Activated CD8-positive, alpha-beta memory T cell treated with anti-CD3 and anti-CD28 coated beads, Interleukin-2, amount 50 U/mL, for 24 hours (primary cell): ENCODE results near the gene MT1A.
"Not testable (repeated sequence)": the region's sequence is repeated elsewhere in the genome, so short reads cannot be mapped to it uniquely, and the experiment has no call there.

ENCODE experiments used
- DNase-seq: peaks from one replicate; pipeline ENCODE4 v3.0.0-alpha.2; 2020; ENCODE audit errors: extremely low read depth

MT1A gene

DNA sequence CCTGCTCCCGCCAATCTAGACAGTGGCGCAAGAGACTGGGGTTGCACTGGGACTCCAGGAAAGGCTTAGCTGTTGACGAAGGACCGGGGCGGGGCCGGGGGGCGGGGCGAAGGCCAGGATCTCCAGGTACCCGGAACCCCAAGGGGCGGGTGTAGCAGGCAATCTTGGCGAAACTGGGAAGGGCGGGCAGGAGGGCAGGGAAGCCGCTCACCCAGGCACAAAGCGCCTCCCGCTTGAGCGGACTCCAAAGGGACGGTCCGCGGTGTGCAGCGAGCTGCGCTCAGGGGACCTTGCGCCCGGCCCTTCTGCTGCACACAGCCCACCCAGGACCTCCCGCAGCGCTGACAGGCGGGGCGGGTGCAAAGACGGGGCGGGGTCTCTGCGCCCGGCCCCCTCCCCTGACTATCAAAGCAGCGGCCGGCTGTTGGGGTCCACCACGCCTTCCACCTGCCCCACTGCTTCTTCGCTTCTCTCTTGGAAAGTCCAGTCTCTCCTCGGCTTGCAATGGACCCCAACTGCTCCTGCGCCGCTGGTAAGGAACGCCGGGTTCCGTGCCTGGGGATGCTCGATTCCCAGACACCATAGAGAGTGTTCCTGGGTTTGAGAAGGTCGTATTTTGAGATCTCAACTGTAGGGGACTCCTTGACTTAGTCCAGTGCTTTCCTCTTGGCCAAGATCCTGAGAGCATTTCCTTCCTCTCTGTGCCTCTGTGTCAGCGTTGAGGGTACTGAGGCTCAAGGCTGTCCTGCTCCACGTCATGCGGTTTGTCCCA is 19.3 kb downstream of the MT1A start, which contains the start of gene MT1F:
Gene MT1F (plus strand): TSS at position 405 of the 772 bp plus-strand sequence. CDS start 100 bp downstream, at position 505.
- DNase-seq: peak; percentile 37

DNA sequence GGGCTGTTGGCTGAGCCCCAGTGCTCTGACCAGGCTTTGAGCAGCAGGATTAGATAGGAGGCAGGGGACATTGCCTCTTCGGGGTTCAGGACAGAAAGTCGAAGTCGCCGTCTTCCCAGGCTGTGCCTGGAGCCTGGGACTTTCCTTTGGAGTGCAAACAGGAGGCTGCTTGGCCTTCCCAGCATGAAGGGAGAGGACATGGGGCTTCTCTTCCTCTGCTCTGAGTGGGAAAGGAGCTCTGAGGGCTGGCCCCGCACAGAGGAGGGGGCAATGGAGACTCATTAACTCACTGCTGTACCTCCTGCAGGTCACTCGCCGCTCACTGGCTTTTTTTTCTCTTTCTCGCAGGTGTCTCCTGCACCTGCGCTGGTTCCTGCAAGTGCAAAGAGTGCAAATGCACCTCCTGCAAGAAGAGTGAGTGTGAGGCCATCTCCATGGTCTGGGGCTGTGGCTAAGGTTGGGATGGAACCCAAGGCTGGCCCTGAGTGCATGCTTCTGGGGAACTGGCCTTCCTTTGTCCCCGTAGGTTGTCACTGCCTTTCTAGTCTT is 19.9 kb downstream of the MT1A start:
- no peak for DNase-seq

DNA sequence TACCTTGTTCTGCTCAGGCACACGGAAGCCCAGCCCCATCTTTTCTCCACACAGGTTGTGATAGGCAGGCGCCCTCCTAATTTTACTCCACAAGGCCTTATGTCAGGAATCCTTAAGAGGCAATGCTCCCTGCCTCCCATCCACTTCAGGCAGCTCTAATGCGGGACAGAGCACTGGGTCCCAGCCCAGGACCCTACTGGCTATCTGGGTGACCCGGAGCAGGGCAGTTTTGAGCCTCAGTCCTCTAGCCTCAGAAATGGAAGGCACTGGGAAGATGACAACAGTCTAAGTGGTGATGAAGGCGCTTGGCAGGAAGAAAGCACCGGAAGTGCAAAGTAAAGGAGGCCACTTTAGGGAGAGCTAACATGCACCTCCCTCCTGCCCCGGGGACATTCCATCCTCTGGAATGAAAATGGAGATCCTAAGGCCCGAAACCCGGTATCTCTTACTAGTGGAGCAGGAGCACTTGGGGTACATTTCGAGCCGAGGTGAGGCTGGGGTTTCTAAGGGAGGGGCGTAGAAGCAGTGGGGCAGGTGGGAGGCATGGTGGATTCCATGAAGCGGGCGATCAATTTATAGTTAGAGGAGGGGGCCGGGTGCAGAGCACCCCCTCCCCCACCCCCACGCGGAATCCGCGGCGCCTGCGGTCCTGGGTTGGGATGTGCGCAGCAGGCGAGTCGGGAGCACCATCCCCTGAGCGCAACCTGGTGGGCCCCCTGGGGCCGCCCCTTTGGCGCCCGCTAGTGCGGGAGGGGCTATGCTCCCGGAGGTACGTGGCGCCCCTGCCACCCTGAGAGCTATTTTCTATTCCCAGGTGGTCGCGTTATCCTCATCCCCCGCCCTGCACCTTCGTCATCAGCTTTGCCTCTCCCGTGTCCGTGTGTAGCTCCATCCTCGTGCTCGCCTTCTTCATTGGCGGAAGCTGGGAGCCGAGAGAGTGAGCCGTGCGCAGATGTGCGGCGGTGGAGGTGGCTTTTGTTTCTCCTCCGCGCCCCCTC is 24.2 kb downstream of the MT1A start:
- DNase-seq: no peak

DNA sequence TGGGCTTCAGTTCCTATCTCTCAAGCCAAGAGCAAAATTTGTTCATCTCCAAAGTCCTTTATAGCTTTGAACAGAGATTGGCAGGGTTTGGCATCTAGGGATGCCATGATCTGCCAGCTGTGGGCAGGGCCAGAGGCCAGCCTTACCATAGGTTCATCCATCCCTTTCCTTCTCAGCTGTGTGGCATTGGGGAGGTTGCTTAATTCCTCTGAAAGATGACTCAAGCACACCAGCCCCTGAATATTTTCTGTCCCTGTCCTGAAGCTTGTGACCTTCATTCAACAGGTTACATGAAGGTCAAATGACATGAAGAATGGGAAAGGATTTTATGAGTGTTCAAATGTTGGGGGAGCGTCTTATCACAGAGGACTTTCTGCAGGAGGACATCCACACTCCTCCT is 26.0 kb downstream of the MT1A start:
- no peak for DNase-seq

DNA sequence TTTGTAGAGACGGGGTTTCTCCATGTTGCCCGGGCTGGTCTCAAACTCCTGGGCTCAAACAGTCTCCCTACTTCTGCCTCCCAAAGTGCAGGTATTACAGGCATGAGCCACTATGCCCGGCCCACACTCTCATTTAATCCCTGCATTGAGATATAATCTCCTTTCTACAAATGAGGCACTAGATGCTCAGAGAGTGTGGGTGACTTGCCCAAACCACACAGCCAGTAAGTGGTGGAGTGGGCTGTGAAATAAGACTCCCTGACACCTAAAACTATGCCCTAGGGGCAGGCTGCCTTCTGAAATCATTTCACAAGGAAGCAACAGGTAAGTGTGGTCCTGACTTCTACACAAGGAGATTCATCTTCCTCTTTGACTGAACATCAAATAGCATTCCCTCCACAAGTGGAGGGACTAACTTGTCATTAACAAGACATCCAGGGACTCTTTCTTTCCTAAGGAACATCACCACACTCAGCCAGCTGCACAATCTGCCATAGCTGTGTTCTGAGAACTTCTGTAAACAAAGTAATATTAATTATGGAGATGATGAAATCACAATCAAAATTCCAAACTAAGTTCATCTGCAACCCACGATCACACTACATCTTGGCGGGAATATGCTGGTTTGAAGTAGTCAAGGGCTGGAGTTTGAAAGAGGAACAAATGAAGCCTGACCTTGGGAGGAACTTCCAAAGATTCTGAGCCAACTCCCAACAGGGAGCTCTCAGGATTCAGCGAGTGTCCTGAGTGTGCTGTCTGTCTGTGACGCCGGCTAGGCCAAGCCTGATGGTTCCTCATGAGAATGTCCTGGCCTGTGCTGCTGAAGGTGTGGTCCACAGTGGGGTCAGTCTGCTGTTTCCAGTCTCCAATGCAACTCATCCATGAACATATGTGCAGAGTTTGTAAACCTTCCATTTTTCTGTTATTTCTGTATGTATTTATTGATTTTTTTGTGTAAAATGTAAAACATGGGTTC is 27.1 kb downstream of the MT1A start:
- not testable (repeated sequence) for DNase-seq

DNA sequence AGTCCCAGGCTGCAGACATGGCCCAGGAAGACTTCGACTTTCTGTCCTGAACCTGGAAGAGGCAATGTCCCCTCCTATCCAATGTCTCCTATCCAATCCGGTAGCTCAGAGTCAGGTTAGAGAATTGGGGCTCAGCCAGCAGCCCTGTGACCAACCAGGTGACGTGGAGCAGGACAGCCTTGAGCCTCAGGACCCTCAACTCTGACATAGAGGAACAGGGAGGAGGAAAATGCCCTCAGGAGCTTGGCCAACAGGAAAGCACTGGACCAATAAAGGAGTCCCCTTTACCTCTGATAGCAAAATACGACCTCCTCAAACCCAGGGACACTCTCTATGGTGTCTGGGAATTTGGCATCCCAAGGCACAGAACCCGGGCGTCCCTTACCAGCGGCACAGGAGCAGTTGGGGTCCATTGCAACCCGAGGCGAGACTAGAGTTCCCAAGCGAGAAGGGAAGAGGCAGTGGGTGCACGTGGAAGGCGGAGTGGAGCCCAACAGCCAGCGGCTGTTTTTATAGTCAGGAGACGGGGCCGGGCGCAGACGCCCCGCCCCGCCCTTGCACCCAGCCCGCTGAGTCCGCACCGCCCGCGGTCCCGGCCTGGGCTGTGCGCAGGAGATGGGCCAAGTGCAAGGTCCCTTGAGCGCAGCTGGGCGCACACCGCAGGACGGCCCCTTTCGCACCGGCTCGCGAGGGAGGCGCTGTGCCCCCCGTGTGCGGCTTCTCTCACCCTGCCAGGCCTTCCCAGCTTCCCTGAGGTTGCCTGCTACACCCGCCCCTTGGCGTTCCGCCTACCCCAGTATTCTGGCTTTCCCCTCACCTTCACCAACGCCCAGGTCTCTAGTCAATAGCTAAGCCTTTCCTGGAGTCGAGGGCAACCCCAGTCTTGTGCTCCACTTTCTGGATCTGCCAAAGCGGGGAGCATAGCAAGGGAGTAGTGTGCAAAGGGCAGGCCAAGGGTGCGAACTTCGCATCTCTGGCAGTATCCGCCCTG is 29.4 kb downstream of the MT1A start, which contains the start of gene MT1G:
Gene MT1G (minus strand): TSS at position 485 of the 991 bp plus-strand sequence. CDS start 72 bp downstream, at position 413.
- DNase-seq: no peak

DNA sequence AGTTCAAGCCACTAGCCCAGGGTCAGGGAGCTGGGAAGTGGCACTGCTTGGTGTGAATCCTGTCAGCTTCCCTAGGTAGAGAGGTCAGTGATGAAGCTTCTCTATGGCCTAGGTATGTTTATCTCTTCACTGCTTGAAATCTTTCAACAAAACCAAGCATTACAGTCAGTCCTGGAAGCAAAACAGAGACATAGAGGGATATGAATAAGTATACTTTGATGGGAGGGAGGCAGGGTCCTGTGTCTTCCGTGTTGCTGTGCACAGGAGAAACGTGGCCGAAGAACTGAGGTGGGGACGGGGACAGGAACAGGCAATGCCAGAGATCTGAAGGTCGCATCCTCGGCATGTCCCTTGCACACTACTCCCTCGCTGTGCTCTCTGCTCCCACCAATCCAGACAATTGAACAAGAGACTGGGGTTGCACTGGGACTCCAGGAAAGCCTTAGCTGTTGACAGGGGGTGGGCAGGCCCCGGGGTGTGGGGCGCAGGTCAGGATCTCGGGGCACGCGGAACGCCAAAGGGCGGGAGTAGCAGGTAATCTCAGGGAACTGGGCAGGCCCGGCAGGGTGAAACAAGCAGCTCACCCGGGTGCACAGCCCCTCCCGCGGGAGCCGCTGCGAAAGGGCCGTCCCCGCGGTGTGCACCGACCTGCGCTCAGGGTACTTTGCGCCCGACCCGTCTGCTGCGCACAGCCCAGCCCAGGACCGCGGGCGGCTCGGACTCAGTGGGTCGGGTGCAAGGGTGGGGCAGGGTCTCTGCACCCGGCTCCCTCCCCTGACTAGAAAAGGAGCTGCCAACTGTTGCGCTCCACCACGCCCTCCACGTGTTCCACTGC is 30.8 kb downstream of the MT1A start, which contains the start of gene MT1H:
Gene MT1H (plus strand): TSS at position 810 of the 835 bp plus-strand sequence. CDS start 71 bp downstream, outside the sequence.
- DNase-seq: no peak

DNA sequence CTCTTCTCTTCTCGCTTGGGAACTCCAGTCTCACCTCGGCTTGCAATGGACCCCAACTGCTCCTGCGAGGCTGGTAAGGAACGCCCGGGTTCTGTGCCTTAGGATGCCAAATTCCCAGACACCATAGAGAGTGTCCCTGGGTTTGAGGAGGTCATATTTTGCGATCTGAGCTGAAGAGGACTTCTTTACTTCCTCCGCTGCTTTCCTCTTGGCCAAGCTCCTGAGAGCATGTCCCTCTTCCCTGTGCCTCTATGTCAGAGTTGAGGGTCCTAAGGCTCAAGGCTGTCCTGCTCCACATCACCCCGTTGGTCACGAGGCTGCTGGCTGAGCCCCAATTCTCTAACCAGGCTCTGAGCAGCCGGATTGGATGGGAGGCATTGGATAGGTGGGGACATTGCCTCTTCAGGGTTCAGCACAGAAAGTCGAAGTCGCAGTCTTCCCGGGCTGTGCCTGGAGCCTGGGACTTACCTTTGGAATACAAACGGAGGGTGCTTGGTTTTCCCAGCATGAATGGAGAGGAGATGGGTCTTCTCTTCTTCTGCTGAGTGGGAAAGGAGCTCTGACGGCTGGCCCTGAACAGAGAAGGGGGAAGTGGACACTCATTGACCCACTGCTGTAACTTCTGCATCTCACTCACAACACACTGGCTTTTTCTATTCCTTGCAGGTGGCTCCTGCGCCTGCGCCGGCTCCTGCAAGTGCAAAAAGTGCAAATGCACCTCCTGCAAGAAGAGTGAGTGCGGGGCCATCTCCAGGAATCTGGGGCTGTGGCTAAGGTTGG is 31.6 kb downstream of the MT1A start:
- no peak for DNase-seq

DNA sequence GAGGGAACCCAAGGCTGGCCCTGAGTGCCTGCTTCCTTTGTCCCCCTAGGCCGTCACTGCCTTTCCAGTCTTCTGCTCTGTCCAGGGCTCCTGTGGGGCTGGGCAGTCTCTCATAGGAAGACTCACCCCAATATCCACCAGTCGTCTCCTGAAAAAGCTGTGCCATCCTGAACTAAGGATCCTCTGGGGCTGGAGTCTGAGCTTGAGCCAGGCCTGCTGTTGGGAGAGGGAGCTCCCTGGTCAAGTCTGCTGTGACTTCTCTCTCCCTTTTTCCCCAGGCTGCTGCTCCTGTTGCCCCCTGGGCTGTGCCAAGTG is 32.1 kb downstream of the MT1A start:
- no peak for DNase-seq

DNA sequence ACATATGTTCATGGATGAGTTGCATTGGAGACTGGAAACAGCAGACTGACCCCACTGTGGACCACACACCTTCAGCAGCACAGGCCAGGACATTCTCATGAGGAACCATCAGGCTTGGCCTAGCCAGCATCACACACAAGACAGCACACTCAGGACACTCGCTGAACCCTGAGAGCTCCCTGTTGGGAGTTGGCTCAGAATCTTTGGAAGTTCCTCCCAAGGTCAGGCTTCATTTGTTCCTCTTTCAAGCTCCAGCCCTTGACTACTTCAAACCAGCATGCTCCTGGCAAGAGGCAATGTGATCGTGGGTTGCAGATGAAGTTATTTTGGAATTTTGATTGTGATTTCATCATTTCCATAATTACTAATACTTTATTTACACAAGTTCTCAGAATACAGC is 33.2 kb downstream of the MT1A start:
- DNase-seq: not testable (repeated sequence)

DNA sequence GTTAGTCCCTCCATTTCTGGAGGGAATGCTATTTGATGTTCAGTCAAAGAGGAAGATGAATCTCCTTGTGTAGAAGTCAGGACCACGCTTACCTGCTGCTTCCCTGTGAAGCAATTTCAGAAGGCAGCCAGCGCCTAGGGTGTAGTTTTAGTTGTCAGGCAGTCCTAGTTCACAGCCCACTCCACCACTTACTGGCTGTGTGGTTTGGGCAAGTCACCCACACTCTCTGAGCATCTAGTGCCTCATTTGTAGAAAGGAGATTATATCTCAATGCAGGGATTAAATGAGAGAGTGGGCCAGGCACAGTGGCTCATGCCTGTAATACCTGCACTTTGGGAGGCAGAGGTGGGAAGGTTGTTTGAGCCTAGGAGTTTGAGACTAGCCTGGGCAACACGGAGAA is 33.7 kb downstream of the MT1A start:
- not testable (repeated sequence) for DNase-seq

DNA sequence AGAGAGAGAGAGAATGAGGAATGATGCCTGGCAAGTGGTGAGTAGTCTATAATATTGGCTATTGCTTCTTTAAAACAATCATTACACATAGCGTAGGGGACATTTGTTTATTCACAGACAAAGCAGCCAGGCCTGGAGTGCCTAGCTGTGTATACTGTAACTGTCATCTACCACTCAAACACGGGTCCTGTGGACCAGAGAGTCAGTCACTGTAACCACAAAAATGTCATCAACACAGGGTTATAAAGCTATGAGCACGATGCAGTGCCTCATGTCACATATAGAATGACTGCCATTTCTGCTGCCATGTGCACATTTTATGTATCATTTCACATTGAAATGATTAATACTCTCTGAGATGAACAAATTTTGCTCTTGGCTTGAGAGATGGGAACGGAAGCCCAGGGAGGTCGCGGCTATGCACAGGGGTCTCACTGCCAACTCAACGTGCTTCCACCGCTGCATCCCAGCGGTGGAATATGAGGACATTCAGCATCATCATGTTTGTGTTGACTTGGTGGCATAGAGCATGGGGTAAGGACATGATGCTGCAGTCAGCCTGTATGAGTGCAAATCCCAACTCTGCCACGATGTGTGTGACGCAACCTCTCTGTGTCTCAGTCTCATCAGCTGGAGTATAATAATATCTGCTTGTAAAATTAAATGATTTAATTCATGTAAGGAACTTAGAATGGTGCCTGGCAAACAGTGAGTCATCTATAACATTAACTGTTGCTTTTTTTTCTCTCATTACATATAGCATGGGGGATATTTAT is 34.5 kb downstream of the MT1A start:
- no peak for DNase-seq

DNA sequence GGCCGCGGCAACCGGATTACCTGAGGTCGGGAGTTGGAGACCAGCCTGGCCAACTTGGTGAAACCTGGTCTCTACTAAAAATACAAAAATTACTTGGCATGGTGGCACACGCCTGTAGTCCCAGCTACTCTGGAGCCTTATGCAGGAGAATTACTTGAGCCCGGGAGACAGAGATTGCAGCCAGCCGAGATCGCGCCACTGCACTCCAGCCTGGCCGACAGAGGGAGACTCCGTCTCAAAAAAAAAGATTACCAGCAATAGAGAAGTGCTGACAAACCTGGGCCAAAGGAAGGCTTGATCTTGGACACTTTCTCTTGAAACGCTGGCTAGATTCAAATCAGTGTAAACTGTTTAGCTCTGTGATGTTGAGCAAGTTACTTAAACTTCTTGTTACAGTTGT is 35.5 kb downstream of the MT1A start:
- no peak for DNase-seq

DNA sequence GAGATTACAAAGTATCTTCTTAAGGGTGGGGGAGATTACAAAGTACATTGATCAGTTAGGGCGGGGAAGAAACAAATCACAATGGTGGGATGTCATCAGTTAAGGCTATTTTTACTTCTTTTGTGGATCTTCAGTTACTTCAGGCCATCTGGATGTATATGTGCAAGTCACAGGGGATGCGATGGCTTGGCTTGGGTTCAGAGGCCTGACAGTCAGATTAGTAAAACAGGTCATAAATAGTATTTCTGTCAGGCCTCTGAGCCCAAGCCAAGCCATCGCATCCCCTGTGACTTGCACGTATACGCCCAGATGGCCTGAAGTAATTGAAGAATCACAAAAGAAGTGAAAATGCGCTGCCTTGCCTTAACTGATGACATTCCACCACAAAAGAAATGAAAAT is 36.1 kb downstream of the MT1A start:
- DNase-seq: not testable (repeated sequence)

DNA sequence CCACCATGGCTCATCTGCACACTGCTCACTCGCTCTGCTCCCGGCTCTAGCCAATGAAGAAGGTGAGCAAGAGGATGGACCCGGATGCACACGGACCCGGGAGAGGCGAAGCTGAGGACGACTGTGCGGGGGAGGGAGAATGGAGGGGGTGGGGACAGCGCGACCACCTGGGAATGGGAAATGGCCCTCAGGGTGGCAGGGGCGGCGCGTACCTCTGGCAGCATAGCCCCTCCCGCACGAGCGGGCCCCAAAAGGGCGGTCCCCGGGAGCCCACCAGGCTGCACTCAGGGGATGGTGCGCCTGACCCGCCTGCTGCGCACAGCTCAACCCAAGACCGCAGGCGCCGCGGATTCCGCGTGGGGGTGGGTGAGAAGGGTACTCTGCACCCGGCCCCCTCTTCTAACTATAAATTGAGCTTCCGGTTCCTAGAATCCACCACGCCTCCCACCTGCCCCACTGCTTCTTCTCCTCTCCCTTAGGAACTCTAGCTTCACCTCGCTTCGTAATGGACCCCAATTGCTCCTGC is 37.3 kb downstream of the MT1A start:
- DNase-seq: no peak

DNA sequence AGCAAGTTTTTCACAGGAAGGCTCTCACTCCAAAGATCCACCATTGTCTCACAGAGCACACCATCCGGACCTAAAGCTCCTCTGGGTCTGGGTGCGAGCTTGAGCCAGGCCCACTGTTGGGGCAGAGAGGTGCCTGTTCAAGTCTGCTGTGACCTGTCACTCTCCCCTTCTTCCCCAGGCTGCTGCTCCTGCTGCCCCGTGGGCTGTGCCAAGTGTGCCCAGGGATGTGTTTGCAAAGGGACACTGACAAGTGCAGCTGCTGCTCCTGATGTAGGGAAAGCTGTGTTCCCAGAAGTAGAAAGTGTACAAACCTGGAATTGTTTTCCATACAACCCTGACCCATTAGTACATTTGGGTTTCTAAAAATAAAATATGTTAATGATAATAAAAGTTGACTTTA is 39.0 kb downstream of the MT1A start:
- no peak for DNase-seq
